BJ (cell line): ENCODE results near the gene WFS1. TPM values are rescaled to one million over a fixed set of nuclear protein-coding genes. Genes with fewer than 3 reads are reported as not detected.
A peak's percentile ranks its signal among the peaks of the same experiment; 100 is the strongest.

Source experiments
- CTCF ChIA-PET: fragments of 350-600 bp; formaldehyde crosslinking; extraction: SDS; loops from one replicate; lab custom pipeline; 2021; ENCODE audit warnings: antibody characterized with exemption, inconsistent platforms; lab: Yijun Ruan, JAX
- POLR2A ChIA-PET: fragments of 300-600 bp; sonication (Branson Sonifier 250); formaldehyde crosslinking; extraction: SDS; loops from one replicate; lab custom pipeline; 2021; ENCODE audit warnings: antibody characterized with exemption; lab: Charles Lee
- DNase-seq: peaks from one replicate; pipeline ENCODE4 v3.0.0-alpha.2; 2011; ENCODE audit warnings: low read depth
- H3K27me3 ChIP-seq: 2 replicates; pipeline ENCODE4 v1.6.0; 2011; ENCODE audit warnings: low read length; ENCODE audit not compliant: control insufficient read depth, insufficient read depth
- H3K36me3 ChIP-seq: 2 replicates; pipeline ENCODE4 v1.5.1; 2011; ENCODE audit warnings: low read length; ENCODE audit not compliant: control insufficient read depth, insufficient read depth
- H3K4me3 ChIP-seq: 2 replicates; pipeline ENCODE4 v1.5.1; 2011; ENCODE audit warnings: low read depth, mild to moderate bottlenecking, control low read depth, low read length
- CTCF ChIP-seq: IDR thresholded peaks from 2 replicates; pipeline ENCODE4 v1.5.1; 2011; ENCODE audit warnings: low read depth, mild to moderate bottlenecking, control low read depth, inconsistent platforms, low read length, moderate library complexity; ENCODE audit not compliant: insufficient read depth
- polyA plus RNA-seq: library from polyadenylated mRNA; depleted of rRNA; stranded (reverse); fragments of >200 nt; gene quantifications from 2 replicates; pipeline ENCODE4 v1.2.3, GENCODE V29; 2011

WFS1 gene
- polyA plus RNA-seq, 1 experiment: 66.4 TPM

GRCh38 chr4:6267573-6267972 lies 2.1 kb upstream of the WFS1 start:
- no peaks in the 10 kb centered on the region for H3K36me3 ChIP-seq
- TF ChIP-seq CTCF: no peak
- ChIA-PET CTCF (interaction anchor here (1.0 to 14.5 kb wide), 3 partner anchors 13 to 62 kb away, joined by 3 to 383 read pairs (median 22); no protein-coding TSS in a partner anchor), POLR2A (no interaction called here)
- DNase-seq: no peak
- H3K4me3 ChIP-seq: no peak overlapping the region
- H3K27me3 ChIP-seq: 0 out of 2 replicates have a peak, but pooled peaks cover 1% of the 10 kb centered on the region

- no peak for TF ChIP-seq CTCF
- CTCF ChIA-PET: interaction anchor here (0.9 to 14.5 kb wide), 5 partner anchors 9 to 60 kb away, joined by 3 to 383 read pairs (median 6); no protein-coding TSS in a partner anchor
- no peak for DNase-seq
- H3K4me3 ChIP-seq: peak overlapping the region; percentile 34
- H3K36me3 ChIP-seq: no peaks in the 10 kb centered on the region
- POLR2A ChIA-PET: interaction anchor here (0.6 kb wide), 1 partner anchor 29 kb away, joined by 3 read pairs; no protein-coding TSS in a partner anchor
- H3K27me3 ChIP-seq: 0 out of 2 replicates have a peak, but pooled peaks cover 1% of the 10 kb centered on the region
Measured at GRCh38 chr4:6268650-6269615, 717 bp upstream of the WFS1 start.

GRCh38 chr4:6270636-6271121 lies 1.0 kb downstream of the WFS1 start:
- H3K36me3 ChIP-seq: no peaks in the 10 kb centered on the region; the same call in 1 of the 2 replicates
- POLR2A ChIA-PET: no interaction called here
- no peak for TF ChIP-seq CTCF
- peak overlapping the region; percentile 92 for H3K4me3 ChIP-seq
- no peaks in the 10 kb centered on the region for H3K27me3 ChIP-seq
- CTCF ChIA-PET: interaction anchor here (3.6 to 14.5 kb wide), 2 partner anchors 21 to 58 kb away, joined by 18 to 383 read pairs; no protein-coding TSS in a partner anchor
- DNase-seq: no peak

- ChIA-PET POLR2A (no interaction called here), CTCF (interaction anchor here (3.6 to 14.5 kb wide), 2 partner anchors 21 to 58 kb away, joined by 18 to 383 read pairs; no protein-coding TSS in a partner anchor)
- TF ChIP-seq CTCF: no peak
- no peak for DNase-seq
- Histone ChIP-seq H3K4me3 (no peak overlapping the region), H3K36me3 (no peaks in the 10 kb centered on the region; the same call in 1 of the 2 replicates), H3K27me3 (no peaks in the 10 kb centered on the region)
Measured at GRCh38 chr4:6271206-6271605, 1.6 kb downstream of the WFS1 start.
